ENCODE measurements around the gene TRIM37. TPM values are rescaled to one million over a fixed set of nuclear protein-coding genes. Genes with fewer than 3 reads are reported as not detected.
"Not testable (repeated sequence)": the region's sequence is repeated elsewhere in the genome, so short reads cannot be mapped to it uniquely, and the experiment has no call there.

The TRIM37 gene
- polyA plus RNA-seq, 1 donor (not counting 4 experiments of a cell fraction or from before 2014, with no cell fraction given): 26.4 TPM

DNA sequence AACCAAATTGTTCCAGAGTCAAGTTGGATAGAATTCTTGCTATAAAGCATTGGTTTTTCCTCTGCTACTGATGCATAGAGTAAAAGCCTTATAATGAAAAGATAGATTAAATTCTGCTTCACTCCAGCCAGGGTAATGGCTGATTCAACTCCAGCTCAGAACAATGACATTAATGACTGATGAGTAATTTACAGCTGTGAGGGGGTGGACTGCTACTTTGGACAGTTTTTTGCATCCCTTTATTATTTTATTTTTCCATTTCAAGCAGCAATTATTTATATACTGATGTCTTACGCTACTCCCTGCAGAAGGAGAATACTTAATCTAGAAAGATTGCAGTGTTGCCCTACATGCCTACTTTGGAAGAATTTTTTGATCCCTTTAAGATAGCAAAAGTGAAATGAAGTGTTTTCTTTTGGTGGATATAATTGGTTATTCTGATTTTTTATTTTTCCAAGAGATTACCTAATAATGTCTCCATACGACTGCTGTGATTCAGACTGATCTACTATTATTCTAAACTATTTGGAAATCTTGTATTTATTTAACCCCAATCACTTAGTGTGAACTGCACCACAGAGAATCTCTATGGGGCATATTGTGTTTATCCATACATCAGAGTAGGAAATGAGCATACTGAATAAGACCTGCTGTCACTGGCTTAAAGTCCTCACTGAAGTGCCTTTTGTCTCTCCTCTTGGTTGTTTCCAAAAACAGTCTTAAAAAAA lies 149.5 kb downstream of the TRIM37 start:
- no peak overlapping the region for H3K4me3 ChIP-seq (ENCODE audit: control insufficient read depth in 2 of 3, extremely low read depth in 1 of 3, insufficient read depth in 2 of 3, low read depth in 1 of 3, low read length in 3 of 3)
- H3K27ac ChIP-seq (ENCODE audit: control insufficient read depth, insufficient read depth, low read length): no peak overlapping the region
- peaks cover 10% of the 10 kb centered on the region for H3K4me1 ChIP-seq (ENCODE audit: control insufficient read depth, extremely low read depth, insufficient read depth, low read length)
- H4K20me1 ChIP-seq (ENCODE audit: control insufficient read depth, extremely low read depth, insufficient read depth, low read length): no peaks in the 10 kb centered on the region
- H2AFZ ChIP-seq (ENCODE audit: control insufficient read depth, low read length): no peak overlapping the region
- no peaks in the 10 kb centered on the region for H3K27me3 ChIP-seq (ENCODE audit: control insufficient read depth, extremely low read depth, insufficient read depth, low read length)
- peak overlapping the region; percentile 5 for H3K4me2 ChIP-seq (ENCODE audit: control insufficient read depth, extremely low read depth, insufficient read depth, low read depth, low read length)
- FAIRE-seq (no peak), DNase-seq (ENCODE audit: low read depth, low spot score) (no peak)
- no peaks in the 10 kb centered on the region for H3K9me3 ChIP-seq (ENCODE audit: control insufficient read depth, low read depth, low read length)
- dilution Hi-C loops (cut with MboI; ENCODE audit: extremely low pct_ligation_motif_present, low sequenced_read_pairs): no loop called here
- no peaks in the 10 kb centered on the region for H3K36me3 ChIP-seq (ENCODE audit: control insufficient read depth in 2 of 2, extremely low read depth in 1 of 2, insufficient read depth in 2 of 2, low read length in 2 of 2)
- H3K9ac ChIP-seq (ENCODE audit: control insufficient read depth, extremely low read depth, insufficient read depth, low read length): no peak overlapping the region
- H3K79me2 ChIP-seq (ENCODE audit: control insufficient read depth, insufficient read depth, low read length): no peaks in the 10 kb centered on the region
- TF ChIP-seq EZH2 (IDR thresholded peaks at IDR 0.05; ENCODE audit: low read length): no peak
- TF ChIP-seq, protein P1, sequence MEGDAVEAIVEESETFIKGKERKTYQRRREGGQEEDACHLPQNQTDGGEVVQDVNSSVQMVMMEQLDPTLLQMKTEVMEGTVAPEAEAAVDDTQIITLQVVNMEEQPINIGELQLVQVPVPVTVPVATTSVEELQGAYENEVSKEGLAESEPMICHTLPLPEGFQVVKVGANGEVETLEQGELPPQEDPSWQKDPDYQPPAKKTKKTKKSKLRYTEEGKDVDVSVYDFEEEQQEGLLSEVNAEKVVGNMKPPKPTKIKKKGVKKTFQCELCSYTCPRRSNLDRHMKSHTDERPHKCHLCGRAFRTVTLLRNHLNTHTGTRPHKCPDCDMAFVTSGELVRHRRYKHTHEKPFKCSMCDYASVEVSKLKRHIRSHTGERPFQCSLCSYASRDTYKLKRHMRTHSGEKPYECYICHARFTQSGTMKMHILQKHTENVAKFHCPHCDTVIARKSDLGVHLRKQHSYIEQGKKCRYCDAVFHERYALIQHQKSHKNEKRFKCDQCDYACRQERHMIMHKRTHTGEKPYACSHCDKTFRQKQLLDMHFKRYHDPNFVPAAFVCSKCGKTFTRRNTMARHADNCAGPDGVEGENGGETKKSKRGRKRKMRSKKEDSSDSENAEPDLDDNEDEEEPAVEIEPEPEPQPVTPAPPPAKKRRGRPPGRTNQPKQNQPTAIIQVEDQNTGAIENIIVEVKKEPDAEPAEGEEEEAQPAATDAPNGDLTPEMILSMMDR (optimal IDR thresholded peaks at IDR 0.05 in 1 of 3, IDR thresholded peaks at IDR 0.05 in 1 of 3, conservative IDR thresholded peaks at IDR 0.05 in 1 of 3; ENCODE audit: extremely low read depth in 1 of 3, insufficient read depth in 2 of 3, low read length in 3 of 3): no peak
- H3K9me1 ChIP-seq (ENCODE audit: control insufficient read depth, extremely low read depth, insufficient read depth, low read length): no peaks in the 10 kb centered on the region

DNA sequence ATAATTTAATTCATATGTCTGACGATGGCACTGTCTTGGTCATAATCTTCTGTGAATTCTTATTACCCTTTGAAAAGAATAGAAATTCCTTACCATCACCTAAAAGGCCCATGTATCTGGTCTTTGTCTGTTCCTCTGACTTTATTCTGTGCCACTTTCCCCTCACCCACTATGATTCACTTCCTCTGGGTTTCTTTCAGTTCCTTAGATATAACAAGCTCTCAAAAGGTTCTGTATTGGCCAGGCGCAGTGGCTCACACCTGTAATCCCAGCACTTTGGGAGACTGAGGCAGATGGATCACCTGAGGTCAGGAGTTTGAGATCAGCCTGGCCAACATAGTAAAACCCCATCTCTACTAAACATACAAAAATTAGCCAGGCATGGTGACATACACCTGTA lies 152.3 kb downstream of the TRIM37 start:
- H3K27me3 ChIP-seq (ENCODE audit: control insufficient read depth, extremely low read depth, insufficient read depth, low read length); H4K20me1 ChIP-seq (ENCODE audit: control insufficient read depth, extremely low read depth, insufficient read depth, low read length); H3K4me2 ChIP-seq (ENCODE audit: control insufficient read depth, extremely low read depth, insufficient read depth, low read depth, low read length); H3K36me3 ChIP-seq (ENCODE audit: control insufficient read depth in 2 of 2, extremely low read depth in 1 of 2, insufficient read depth in 2 of 2, low read length in 2 of 2); H3K4me1 ChIP-seq (ENCODE audit: control insufficient read depth, extremely low read depth, insufficient read depth, low read length); H3K79me2 ChIP-seq (ENCODE audit: control insufficient read depth, insufficient read depth, low read length); H3K27ac ChIP-seq (ENCODE audit: control insufficient read depth, insufficient read depth, low read length); H3K4me3 ChIP-seq (ENCODE audit: control insufficient read depth in 2 of 3, extremely low read depth in 1 of 3, insufficient read depth in 2 of 3, low read depth in 1 of 3, low read length in 3 of 3); H3K9me1 ChIP-seq (ENCODE audit: control insufficient read depth, extremely low read depth, insufficient read depth, low read length); H3K9ac ChIP-seq (ENCODE audit: control insufficient read depth, extremely low read depth, insufficient read depth, low read length); FAIRE-seq; DNase-seq (ENCODE audit: low read depth, low spot score); H2AFZ ChIP-seq (ENCODE audit: control insufficient read depth, low read length); H3K9me3 ChIP-seq (ENCODE audit: control insufficient read depth, low read depth, low read length); dilution Hi-C loops (cut with MboI; ENCODE audit: extremely low pct_ligation_motif_present, low sequenced_read_pairs): not testable (repeated sequence)

DNA sequence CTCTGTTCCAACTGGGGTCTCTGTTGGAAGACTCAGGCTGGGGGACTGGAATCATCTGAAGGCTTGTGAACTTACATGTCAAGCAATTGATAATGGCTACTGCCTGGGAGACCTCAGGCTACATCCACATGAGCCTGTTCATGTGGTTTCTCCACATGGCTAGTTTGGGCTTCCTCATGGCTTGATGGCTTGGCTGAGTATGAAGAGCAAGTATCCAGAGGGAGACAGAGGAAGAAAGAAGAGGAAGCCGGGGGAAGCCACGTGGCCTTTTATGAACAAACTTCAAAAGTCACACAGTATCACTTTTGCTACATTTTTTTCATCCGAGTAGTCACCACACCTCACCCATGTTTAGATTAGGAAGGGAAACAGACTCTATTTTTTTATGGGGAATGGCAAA lies 158.9 kb downstream of the TRIM37 start:
- Histone ChIP-seq H3K4me3 (ENCODE audit: control insufficient read depth in 2 of 3, extremely low read depth in 1 of 3, insufficient read depth in 2 of 3, low read depth in 1 of 3, low read length in 3 of 3) (no peak overlapping the region), H3K79me2 (ENCODE audit: control insufficient read depth, insufficient read depth, low read length) (no peaks in the 10 kb centered on the region), H3K9ac (ENCODE audit: control insufficient read depth, extremely low read depth, insufficient read depth, low read length) (no peak overlapping the region), H3K27ac (ENCODE audit: control insufficient read depth, insufficient read depth, low read length) (no peak overlapping the region), H4K20me1 (ENCODE audit: control insufficient read depth, extremely low read depth, insufficient read depth, low read length) (no peaks in the 10 kb centered on the region), H2AFZ (ENCODE audit: control insufficient read depth, low read length) (no peak overlapping the region), H3K9me3 (ENCODE audit: control insufficient read depth, low read depth, low read length) (no peaks in the 10 kb centered on the region), H3K27me3 (ENCODE audit: control insufficient read depth, extremely low read depth, insufficient read depth, low read length) (no peaks in the 10 kb centered on the region), H3K4me2 (ENCODE audit: control insufficient read depth, extremely low read depth, insufficient read depth, low read depth, low read length) (no peak overlapping the region), H3K9me1 (ENCODE audit: control insufficient read depth, extremely low read depth, insufficient read depth, low read length) (no peaks in the 10 kb centered on the region), H3K36me3 (ENCODE audit: control insufficient read depth in 2 of 2, extremely low read depth in 1 of 2, insufficient read depth in 2 of 2, low read length in 2 of 2) (no peaks in the 10 kb centered on the region), H3K4me1 (ENCODE audit: control insufficient read depth, extremely low read depth, insufficient read depth, low read length) (no peaks in the 10 kb centered on the region)
- FAIRE-seq: no peak
- TF ChIP-seq EZH2 (IDR thresholded peaks at IDR 0.05; ENCODE audit: low read length): no peak
- TF ChIP-seq, protein P1 (optimal IDR thresholded peaks at IDR 0.05 in 1 of 3, IDR thresholded peaks at IDR 0.05 in 1 of 3, conservative IDR thresholded peaks at IDR 0.05 in 1 of 3; ENCODE audit: extremely low read depth in 1 of 3, insufficient read depth in 2 of 3, low read length in 3 of 3): no peak
- dilution Hi-C loops (cut with MboI; ENCODE audit: extremely low pct_ligation_motif_present, low sequenced_read_pairs): no loop called here
- no peak for DNase-seq (ENCODE audit: low read depth, low spot score)

All from keratinocyte (primary cell).